Activated naive CD8-positive, alpha-beta T cell (primary cell): ENCODE results near the gene ARHGEF4.

Experiments used
- H3K27ac Mint-ChIP-seq: one replicate; pipeline ENCODE4 v1.8.0; 2021; ENCODE audit warnings: mixed read lengths
- H3K27me3 Mint-ChIP-seq: one replicate; pipeline ENCODE4 v1.8.0; 2021; ENCODE audit warnings: mixed read lengths
- H3K36me3 Mint-ChIP-seq: one replicate; pipeline ENCODE4 v1.8.0; 2021; ENCODE audit warnings: mixed read lengths
- H3K4me1 Mint-ChIP-seq: one replicate; pipeline ENCODE4 v1.8.0; 2021; ENCODE audit warnings: low read depth, mixed read lengths
- H3K4me3 Mint-ChIP-seq: one replicate; pipeline ENCODE4 v1.8.0; 2021; ENCODE audit warnings: mild to moderate bottlenecking, mixed read lengths
- H3K9me3 Mint-ChIP-seq: one replicate; pipeline ENCODE4 v1.8.0; 2021; ENCODE audit warnings: low read depth, mixed read lengths

The ARHGEF4 gene

GRCh38 chr2:130917006-130917688 lies 80.4 kb downstream of the ARHGEF4 start:
- H3K36me3 Mint-ChIP-seq: no peaks in the 10 kb centered on the region
- H3K27me3 Mint-ChIP-seq: peaks cover 4% of the 10 kb centered on the region
- no peak overlapping the region for H3K4me3 Mint-ChIP-seq
- no peaks in the 10 kb centered on the region for H3K9me3 Mint-ChIP-seq
- H3K27ac Mint-ChIP-seq: no peak overlapping the region
- H3K4me1 Mint-ChIP-seq: no peaks in the 10 kb centered on the region

GRCh38 chr2:130918393-130918792 lies 81.7 kb downstream of the ARHGEF4 start:
- no peaks in the 10 kb centered on the region for H3K36me3 Mint-ChIP-seq
- H3K27me3 Mint-ChIP-seq: peaks cover 3% of the 10 kb centered on the region
- H3K4me3 Mint-ChIP-seq: no peak overlapping the region
- no peaks in the 10 kb centered on the region for H3K9me3 Mint-ChIP-seq
- H3K4me1 Mint-ChIP-seq: no peaks in the 10 kb centered on the region
- no peak overlapping the region for H3K27ac Mint-ChIP-seq

- Mint-ChIP-seq H3K27ac (no peak overlapping the region), H3K27me3 (peaks cover 1% of the 10 kb centered on the region), H3K36me3 (no peaks in the 10 kb centered on the region), H3K4me3 (no peak overlapping the region), H3K9me3 (no peaks in the 10 kb centered on the region), H3K4me1 (no peaks in the 10 kb centered on the region)
Observed at GRCh38 chr2:130920415-130921163, 83.9 kb downstream of the ARHGEF4 start.

GRCh38 chr2:130921164-130921476 lies 84.4 kb downstream of the ARHGEF4 start:
- H3K27me3 Mint-ChIP-seq: peaks cover 1% of the 10 kb centered on the region

GRCh38 chr2:130922417-130922816 lies 85.7 kb downstream of the ARHGEF4 start:
- no peak overlapping the region for H3K4me3 Mint-ChIP-seq
- H3K4me1 Mint-ChIP-seq: no peaks in the 10 kb centered on the region
- no peaks in the 10 kb centered on the region for H3K27me3 Mint-ChIP-seq
- H3K36me3 Mint-ChIP-seq: no peaks in the 10 kb centered on the region
- H3K27ac Mint-ChIP-seq: no peak overlapping the region
- no peaks in the 10 kb centered on the region for H3K9me3 Mint-ChIP-seq

More at GRCh38 chr2:130921164-130921476, 84.4 kb downstream of the ARHGEF4 start:
- H3K9me3 Mint-ChIP-seq: no peaks in the 10 kb centered on the region
- no peak overlapping the region for H3K27ac Mint-ChIP-seq
- no peaks in the 10 kb centered on the region for H3K4me1 Mint-ChIP-seq
- H3K36me3 Mint-ChIP-seq: no peaks in the 10 kb centered on the region
- H3K4me3 Mint-ChIP-seq: no peak overlapping the region

- Mint-ChIP-seq H3K27ac (no peak overlapping the region), H3K4me1 (no peaks in the 10 kb centered on the region), H3K9me3 (no peaks in the 10 kb centered on the region), H3K4me3 (no peak overlapping the region), H3K27me3 (peaks cover 4% of the 10 kb centered on the region), H3K36me3 (peaks cover 4% of the 10 kb centered on the region)
Observed at GRCh38 chr2:130928385-130928784, 91.7 kb downstream of the ARHGEF4 start.

- Mint-ChIP-seq H3K9me3 (no peaks in the 10 kb centered on the region), H3K4me3 (no peak overlapping the region), H3K4me1 (no peaks in the 10 kb centered on the region), H3K36me3 (peaks cover 4% of the 10 kb centered on the region), H3K27me3 (peaks cover 4% of the 10 kb centered on the region), H3K27ac (no peak overlapping the region)
Observed at GRCh38 chr2:130930740-130931659, 94.3 kb downstream of the ARHGEF4 start.

- Mint-ChIP-seq H3K27ac (no peak overlapping the region), H3K36me3 (peaks cover 7% of the 10 kb centered on the region), H3K9me3 (peaks cover 3% of the 10 kb centered on the region), H3K4me1 (no peaks in the 10 kb centered on the region), H3K4me3 (no peak overlapping the region), H3K27me3 (peaks cover 6% of the 10 kb centered on the region)
Observed at GRCh38 chr2:130933501-130933900, 96.8 kb downstream of the ARHGEF4 start.

- H3K9me3 Mint-ChIP-seq: peaks cover 3% of the 10 kb centered on the region
- peaks cover 10% of the 10 kb centered on the region for H3K36me3 Mint-ChIP-seq
- peaks cover 5% of the 10 kb centered on the region for H3K27me3 Mint-ChIP-seq
- no peak overlapping the region for H3K4me3 Mint-ChIP-seq
- H3K27ac Mint-ChIP-seq: no peak overlapping the region
- H3K4me1 Mint-ChIP-seq: no peaks in the 10 kb centered on the region
Observed at GRCh38 chr2:130936451-130936850, 99.7 kb downstream of the ARHGEF4 start.

GRCh38 chr2:130947967-130948366 lies 111.3 kb downstream of the ARHGEF4 start:
- Mint-ChIP-seq H3K27me3 (peaks cover 13% of the 10 kb centered on the region), H3K4me1 (no peaks in the 10 kb centered on the region), H3K4me3 (no peak overlapping the region), H3K27ac (no peak overlapping the region), H3K36me3 (peaks cover 14% of the 10 kb centered on the region), H3K9me3 (peaks cover 16% of the 10 kb centered on the region)

- H3K4me3 Mint-ChIP-seq: no peak overlapping the region
- peaks cover 12% of the 10 kb centered on the region for H3K9me3 Mint-ChIP-seq
- no peaks in the 10 kb centered on the region for H3K4me1 Mint-ChIP-seq
- H3K36me3 Mint-ChIP-seq: peaks cover 15% of the 10 kb centered on the region
- no peak overlapping the region for H3K27ac Mint-ChIP-seq
- H3K27me3 Mint-ChIP-seq: peaks cover 12% of the 10 kb centered on the region
Observed at GRCh38 chr2:130949954-130950353, 113.2 kb downstream of the ARHGEF4 start.

GRCh38 chr2:130951018-130951417 lies 114.3 kb downstream of the ARHGEF4 start:
- Mint-ChIP-seq H3K4me1 (no peaks in the 10 kb centered on the region), H3K36me3 (peaks cover 15% of the 10 kb centered on the region), H3K4me3 (no peak overlapping the region), H3K27me3 (peaks cover 8% of the 10 kb centered on the region), H3K27ac (no peak overlapping the region), H3K9me3 (peaks cover 14% of the 10 kb centered on the region)

- peaks cover 14% of the 10 kb centered on the region for H3K9me3 Mint-ChIP-seq
- peaks cover 13% of the 10 kb centered on the region for H3K36me3 Mint-ChIP-seq
- H3K27me3 Mint-ChIP-seq: peaks cover 5% of the 10 kb centered on the region
- H3K27ac Mint-ChIP-seq: no peak overlapping the region
- no peak overlapping the region for H3K4me3 Mint-ChIP-seq
- no peaks in the 10 kb centered on the region for H3K4me1 Mint-ChIP-seq
Observed at GRCh38 chr2:130954873-130955272, 118.2 kb downstream of the ARHGEF4 start.

GRCh38 chr2:130957915-130958314 lies 121.2 kb downstream of the ARHGEF4 start:
- Mint-ChIP-seq H3K27me3 (peaks cover 15% of the 10 kb centered on the region), H3K9me3 (peaks cover 14% of the 10 kb centered on the region)

More at GRCh38 chr2:130957915-130958314, 121.2 kb downstream of the ARHGEF4 start:
- Mint-ChIP-seq H3K27ac (no peak overlapping the region), H3K36me3 (peaks cover 5% of the 10 kb centered on the region), H3K4me1 (no peaks in the 10 kb centered on the region), H3K4me3 (no peak overlapping the region)
